Colonic mucosa (tissue), 4 donors: ENCODE measurements around the gene IL1RAP. TPM values are rescaled to one million over a fixed set of nuclear protein-coding genes. Genes with fewer than 3 reads are reported as not detected.

ENCODE experiments used
- DNase-seq: peaks from one replicate; pipeline ENCODE4 v3.0.0-alpha.2; 2020
- H3K27ac ChIP-seq: fragments of 200-600 bp; one replicate; pipeline ENCODE4 v1.8.0; 2021
- H3K27me3 ChIP-seq: fragments of 200-600 bp; one replicate; pipeline ENCODE4 v1.8.0; 2021
- H3K36me3 ChIP-seq: fragments of 200-600 bp; one replicate; pipeline ENCODE4 v1.8.0; 2021
- H3K4me1 ChIP-seq: fragments of 200-600 bp; one replicate; pipeline ENCODE4 v1.8.0; 2021; ENCODE audit warnings: mild to moderate bottlenecking
- H3K4me3 ChIP-seq: fragments of 200-600 bp; one replicate; pipeline ENCODE4 v1.8.0; 2021
- H3K9ac ChIP-seq, 2 donors: one replicate each; pipeline ENCODE4 v1.7.0; 2013; ENCODE audit warnings: control low read depth in 2 of 2, low read depth in 2 of 2, low read length in 2 of 2
- H3K9me3 ChIP-seq: fragments of 200-600 bp; one replicate; pipeline ENCODE4 v1.8.0; 2021
- CTCF ChIP-seq: fragments of 200-600 bp; IDR thresholded peaks from one replicate; pipeline ENCODE4 v1.8.0; 2022; ENCODE audit warnings: antibody characterized with exemption, mild to moderate bottlenecking
- intact Hi-C: fragments of 100-400 bp; cut with DNase I; formaldehyde crosslinking; loops from one replicate; pipeline ENCODE4 v1.14.1; 2022
- total RNA-seq, 2 donors: library from RNA; stranded (reverse); fragmentation: NEBNext Ultra II Directional in 1 of 2; extraction: Animal tissue kit (Norgen Biotek cat#: 25700) in 1 of 2; gene quantifications; one replicate each; pipeline ENCODE4 v1.2.1, GENCODE V29; 2021
- donor health status: healthy.
- donor health status: DM: no; HTN: no; CAD: no.
- donor health status: DM: no; HTN: no; CAD: no.

IL1RAP gene
- total RNA-seq, 2 donors from 2014 or later, result 3.9 to 5.0 TPM

- H3K36me3 ChIP-seq, result no peaks in the 10 kb centered on the region
- H3K27ac ChIP-seq, result no peak overlapping the region
- H3K4me3 ChIP-seq, result no peak overlapping the region
- no peaks in the 10 kb centered on the region for H3K27me3 ChIP-seq
- H3K4me1 ChIP-seq, result no peaks in the 10 kb centered on the region
- DNase-seq, result peak; percentile 28
- intact Hi-C loops, result no loop called here
- H3K9ac ChIP-seq, result no peak overlapping the region
- no peaks in the 10 kb centered on the region for H3K9me3 ChIP-seq
- no peak for TF ChIP-seq CTCF
Observed at GRCh38 chr3:190566043-190566933, 52.4 kb downstream of the IL1RAP start.

DNA sequence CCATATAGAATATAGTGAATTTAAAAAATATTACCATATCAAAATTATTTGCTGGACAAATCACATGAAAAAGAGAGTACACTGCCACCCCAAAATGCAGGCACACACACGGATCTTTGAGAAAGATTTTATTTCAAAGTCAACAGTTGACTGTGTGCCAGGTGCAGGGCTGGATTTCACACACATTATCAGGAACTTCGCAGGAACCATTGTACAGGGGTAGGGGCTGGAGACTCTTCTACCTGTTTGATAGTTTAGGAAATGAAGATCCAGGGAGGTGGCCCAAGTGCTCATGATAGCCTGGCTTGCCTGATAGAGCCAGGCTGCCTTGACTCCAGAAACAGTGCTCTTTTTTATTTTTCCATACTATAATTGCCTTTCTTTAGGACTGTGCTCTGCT, 54.2 kb downstream of the IL1RAP start:
- Histone ChIP-seq H3K27me3 (no peaks in the 10 kb centered on the region), H3K9me3 (no peaks in the 10 kb centered on the region), H3K36me3 (no peaks in the 10 kb centered on the region), H3K27ac (no peak overlapping the region), H3K4me3 (no peak overlapping the region), H3K4me1 (no peaks in the 10 kb centered on the region), H3K9ac (no peak overlapping the region)
- no peak for TF ChIP-seq CTCF
- no peak for DNase-seq
- intact Hi-C loops, result no loop called here

- H3K4me3 ChIP-seq, result no peak overlapping the region
- no peak for DNase-seq
- TF ChIP-seq CTCF, result no peak
- intact Hi-C loops, result no loop called here
- H3K4me1 ChIP-seq, result no peaks in the 10 kb centered on the region
- H3K9ac ChIP-seq, result no peak overlapping the region
- H3K27ac ChIP-seq, result no peak overlapping the region
- H3K36me3 ChIP-seq, result no peaks in the 10 kb centered on the region
- no peaks in the 10 kb centered on the region for H3K9me3 ChIP-seq
- H3K27me3 ChIP-seq, result no peaks in the 10 kb centered on the region
Observed at GRCh38 chr3:190574473-190574872, 60.6 kb downstream of the IL1RAP start.

DNA sequence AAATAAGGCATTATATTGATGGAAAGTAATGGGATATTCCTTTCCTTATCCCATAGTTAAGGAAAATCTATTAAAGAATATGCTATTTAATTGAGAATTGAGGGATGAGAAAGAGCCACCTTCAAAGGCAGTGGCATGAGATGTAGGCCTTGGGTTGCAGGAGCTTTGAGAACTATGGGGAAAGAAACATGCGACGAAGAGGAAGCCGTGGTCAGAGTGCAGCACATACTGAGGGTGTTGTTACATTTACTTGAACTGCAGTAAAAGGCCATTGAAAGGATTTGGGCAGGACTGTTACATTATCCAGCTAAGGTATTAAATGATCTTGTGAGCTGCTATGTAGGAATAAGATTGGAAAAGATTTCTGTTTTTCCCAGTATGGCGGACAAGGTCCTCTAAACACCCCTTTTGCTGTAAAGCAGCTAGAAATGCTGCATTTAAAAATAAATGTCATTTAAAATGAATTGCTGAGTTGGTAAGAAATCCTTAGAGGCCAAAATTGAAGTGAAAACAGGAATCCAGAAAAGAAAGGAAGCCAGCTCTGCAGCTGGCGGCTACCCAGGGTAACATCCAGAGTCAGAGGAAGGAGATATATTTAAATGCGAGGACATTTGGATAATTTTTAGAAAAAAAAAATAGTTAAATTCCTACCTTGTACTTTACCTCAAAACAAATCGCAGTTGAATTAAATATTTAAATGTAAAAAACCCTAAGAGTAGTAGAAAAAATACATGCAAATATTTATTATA, 61.7 kb downstream of the IL1RAP start:
- TF ChIP-seq CTCF, result no peak
- Histone ChIP-seq H3K4me3 (no peak overlapping the region), H3K9ac (no peak overlapping the region), H3K27ac (no peak overlapping the region), H3K4me1 (no peaks in the 10 kb centered on the region), H3K36me3 (no peaks in the 10 kb centered on the region), H3K27me3 (no peaks in the 10 kb centered on the region), H3K9me3 (no peaks in the 10 kb centered on the region)
- intact Hi-C loops, result no loop called here
- no peak for DNase-seq

DNA sequence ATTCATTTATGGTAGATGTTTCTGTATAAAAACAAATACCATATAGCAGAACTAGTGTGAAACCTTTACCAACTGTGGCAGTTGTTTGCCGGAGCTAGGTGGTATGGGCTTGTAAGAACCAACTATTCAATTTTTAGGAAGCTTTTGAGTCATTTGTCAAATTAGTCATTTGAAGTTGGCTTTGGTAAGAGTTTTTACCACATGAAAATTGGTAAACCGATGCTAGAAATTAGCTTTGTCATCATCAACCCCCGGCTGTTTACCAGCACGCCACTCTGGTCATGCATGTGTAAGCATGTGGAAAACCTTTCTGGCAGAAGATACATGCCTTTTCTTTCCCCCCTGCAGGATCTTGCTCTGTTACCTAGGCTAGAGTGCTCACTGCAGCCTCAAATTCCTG, 63.3 kb downstream of the IL1RAP start:
- TF ChIP-seq CTCF, result no peak
- no peaks in the 10 kb centered on the region for H3K36me3 ChIP-seq
- H3K9ac ChIP-seq, result no peak overlapping the region
- no peak for DNase-seq
- H3K27me3 ChIP-seq, result no peaks in the 10 kb centered on the region
- no peaks in the 10 kb centered on the region for H3K9me3 ChIP-seq
- intact Hi-C loops, result no loop called here
- H3K4me3 ChIP-seq, result no peak overlapping the region
- no peak overlapping the region for H3K27ac ChIP-seq
- H3K4me1 ChIP-seq, result no peaks in the 10 kb centered on the region
